GM19455 (cell line): ENCODE measurements around the gene SLIT3.

ENCODE experiments used
- ATAC-seq: cut with Tn5 transposase; IDR thresholded peaks from one replicate; pipeline ENCODE4 v1.9.1; 2021; ENCODE audit not compliant: unreplicated experiment

Gene SLIT3

DNA sequence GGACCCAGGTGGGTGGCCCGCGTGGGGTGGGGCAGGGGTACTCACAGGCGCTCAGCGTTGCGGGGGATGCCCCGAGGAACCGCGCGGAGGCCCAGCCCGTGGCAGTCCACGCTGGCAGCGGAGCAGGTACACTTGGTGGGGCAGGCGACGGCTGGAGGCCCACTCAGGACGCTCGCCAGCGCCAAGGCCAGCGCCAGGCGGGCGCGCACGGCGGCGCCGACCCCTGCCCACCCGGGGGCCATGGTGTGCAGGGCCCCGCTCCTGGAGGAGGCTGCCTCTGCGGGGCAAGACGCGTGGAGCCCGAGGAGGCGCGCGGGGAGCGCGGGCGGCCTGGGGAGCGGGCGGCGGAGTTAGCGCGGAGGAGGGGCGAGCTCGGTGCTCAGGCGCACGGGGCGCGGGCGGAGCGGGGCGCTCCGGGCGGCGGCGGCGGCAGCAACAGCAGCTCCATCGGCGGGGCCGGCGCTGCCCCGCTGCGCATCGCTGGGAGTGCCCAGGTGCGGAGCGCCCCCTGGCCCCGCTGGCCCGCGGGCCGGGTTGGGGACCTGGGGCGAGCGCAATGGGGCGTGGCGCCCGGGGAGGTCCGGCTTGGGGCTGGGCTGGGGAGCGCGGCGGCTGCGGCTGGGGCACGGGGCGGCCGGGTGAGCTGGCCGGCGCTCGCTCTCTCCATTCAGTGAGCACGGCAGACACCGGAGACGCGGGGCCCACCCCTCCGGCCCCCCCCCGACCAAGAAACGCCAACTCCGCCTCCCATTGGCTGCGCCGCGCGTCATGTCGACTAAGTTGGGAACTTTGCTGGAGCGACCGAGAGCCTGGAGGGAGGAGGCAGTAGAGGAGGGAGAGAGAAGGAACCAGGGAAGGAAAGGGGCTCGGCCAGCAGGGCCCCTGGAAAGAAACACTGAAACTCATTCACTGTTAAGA lies at the start of gene SLIT3:
Gene SLIT3 (minus strand): TSS at position 672 of the 918 bp plus-strand sequence. CDS start 430 bp downstream, at position 242.
- ATAC-seq, result no peak

- no peak for ATAC-seq
These were observed 49.1 kb upstream of the SLIT3 start for GRCh38 chr5:169350016-169350415.

- ATAC-seq, result no peak
These were observed 46.8 kb upstream of the SLIT3 start for GRCh38 chr5:169347786-169348185.

GRCh38 chr5:169344629-169345028 lies 43.7 kb upstream of the SLIT3 start:
- no peak for ATAC-seq

- no peak for ATAC-seq
These were observed 42.8 kb upstream of the SLIT3 start for GRCh38 chr5:169343766-169344165.

DNA sequence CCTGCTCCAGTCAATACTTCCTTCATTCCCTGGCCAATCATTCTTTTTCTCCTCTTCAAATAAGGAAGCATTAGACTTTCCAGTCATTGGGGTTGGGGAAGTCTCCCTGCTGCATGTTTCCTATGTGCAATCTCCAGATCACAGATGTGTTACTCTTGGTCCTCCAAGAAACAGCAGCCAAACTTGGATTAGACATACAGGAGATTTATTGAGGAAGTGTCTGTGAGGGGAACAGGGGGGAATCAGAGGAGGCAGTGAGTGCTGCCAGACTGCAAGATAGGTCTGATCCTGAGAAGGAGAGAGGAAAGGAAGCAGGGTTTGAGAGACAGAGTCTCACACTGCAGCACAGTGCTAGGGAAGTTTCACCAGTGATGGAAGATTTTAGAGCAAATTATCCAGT lies 40.6 kb upstream of the SLIT3 start:
- no peak for ATAC-seq

DNA sequence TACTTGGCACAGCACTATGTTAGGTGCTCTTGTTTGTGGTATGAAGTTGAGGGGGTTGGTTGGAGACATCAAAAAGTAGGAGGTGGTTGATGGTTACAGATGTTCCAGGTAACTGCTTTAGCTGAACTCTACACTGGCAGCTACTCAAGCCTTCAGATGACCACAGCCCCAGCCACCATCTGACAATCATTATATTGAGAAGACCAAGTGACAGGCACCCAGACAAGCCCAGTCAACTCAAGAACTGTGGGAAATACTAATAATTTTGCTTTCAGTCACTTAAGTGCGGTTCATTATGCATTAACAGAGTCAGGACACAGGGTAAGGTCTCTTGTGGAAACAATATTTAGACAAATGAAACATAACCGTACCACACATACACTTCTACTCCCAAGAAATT lies 38.9 kb upstream of the SLIT3 start:
- peak; percentile 52 for ATAC-seq

- ATAC-seq, result no peak
These were observed 35.3 kb upstream of the SLIT3 start for GRCh38 chr5:169336242-169336641.

DNA sequence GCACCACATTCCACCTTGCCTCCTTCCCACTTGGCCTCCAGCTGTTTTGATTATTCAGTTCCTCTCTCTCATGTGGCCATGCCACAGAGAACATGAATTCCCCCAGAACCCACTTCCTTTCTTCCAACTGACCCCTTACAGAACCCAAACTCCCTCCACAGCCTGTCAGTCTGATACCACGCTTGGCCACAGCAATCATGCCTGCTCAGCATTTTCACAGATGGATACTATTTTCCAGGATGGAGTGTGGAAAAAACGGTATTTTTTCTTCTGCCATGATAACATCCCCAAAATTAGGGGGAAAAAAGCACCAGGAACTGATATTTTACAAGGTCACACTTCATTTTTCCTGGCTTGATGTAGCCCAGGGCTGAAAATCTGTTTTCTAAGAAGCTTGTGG lies 34.9 kb upstream of the SLIT3 start:
- ATAC-seq, result no peak

DNA sequence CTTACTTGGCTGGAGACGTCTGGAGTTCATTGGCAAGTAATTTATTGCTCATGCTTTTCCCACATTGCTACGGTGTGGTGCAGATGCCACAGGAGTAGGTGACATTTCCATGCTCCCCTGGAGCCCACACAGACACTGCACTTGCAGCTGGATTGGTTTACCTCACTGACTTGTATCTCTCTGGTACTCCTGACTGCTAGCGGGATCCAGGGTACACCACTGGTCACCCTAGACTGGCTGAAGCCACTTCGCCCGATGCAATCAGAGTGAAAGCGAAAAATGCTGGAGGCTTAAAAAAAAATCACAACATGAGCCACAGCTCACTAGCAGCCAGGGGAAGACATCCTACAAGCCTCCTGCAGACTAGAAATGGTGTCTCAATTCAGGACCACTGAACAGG lies 32.6 kb upstream of the SLIT3 start:
- ATAC-seq, result no peak

- no peak for ATAC-seq
These were observed 30.4 kb upstream of the SLIT3 start for GRCh38 chr5:169331292-169331852.

GRCh38 chr5:169328401-169328800 lies 27.5 kb upstream of the SLIT3 start:
- ATAC-seq, result no peak

GRCh38 chr5:169325273-169325672 lies 24.3 kb upstream of the SLIT3 start:
- no peak for ATAC-seq

DNA sequence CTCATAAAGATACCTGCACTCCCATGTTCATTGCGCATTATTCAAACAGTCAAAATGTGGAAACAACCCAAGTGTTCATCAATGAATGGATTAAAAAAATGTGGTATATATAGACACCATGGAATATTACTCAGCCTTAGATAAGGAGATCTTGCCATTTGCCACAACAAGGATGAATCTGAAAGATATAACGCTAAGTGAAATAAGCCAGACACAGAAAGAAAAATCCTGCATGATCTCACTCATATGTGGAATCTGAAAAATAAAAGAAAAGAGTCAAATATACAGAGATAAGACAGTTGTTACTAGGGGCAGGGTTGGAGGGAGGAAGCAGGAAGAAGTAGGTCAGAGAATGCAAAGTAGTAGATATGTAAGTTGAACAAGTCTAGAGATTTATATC lies 17.6 kb upstream of the SLIT3 start:
- ATAC-seq, result no peak

GRCh38 chr5:169307646-169308045 lies 6.7 kb upstream of the SLIT3 start:
- ATAC-seq, result no peak

DNA sequence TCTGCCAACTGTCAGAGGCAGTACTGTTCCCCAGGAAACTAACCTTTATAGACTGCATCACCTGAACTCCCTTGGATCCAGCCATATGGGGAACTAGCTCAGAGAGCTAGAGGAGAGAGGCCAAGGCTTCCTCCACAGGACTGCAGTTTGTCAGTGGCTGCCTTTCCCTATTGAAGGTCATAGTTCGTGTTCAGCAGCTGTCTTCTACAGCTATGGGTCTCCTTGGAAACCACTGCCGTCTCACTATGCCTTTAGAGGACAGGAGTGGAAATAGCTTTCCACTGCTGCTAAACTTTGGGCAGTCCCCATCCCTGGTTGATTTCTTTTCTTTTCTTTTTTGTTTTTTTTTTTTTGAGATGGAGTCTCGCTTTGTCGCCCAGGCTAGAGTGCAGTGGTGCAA lies 4.4 kb upstream of the SLIT3 start:
- ATAC-seq, result no peak

GRCh38 chr5:169304175-169304574 lies 3.2 kb upstream of the SLIT3 start:
- no peak for ATAC-seq

GRCh38 chr5:169303119-169303515 lies 2.2 kb upstream of the SLIT3 start:
- no peak for ATAC-seq

- ATAC-seq, result peak; percentile 76
These were observed 1.7 kb upstream of the SLIT3 start for GRCh38 chr5:169302491-169303118.

DNA sequence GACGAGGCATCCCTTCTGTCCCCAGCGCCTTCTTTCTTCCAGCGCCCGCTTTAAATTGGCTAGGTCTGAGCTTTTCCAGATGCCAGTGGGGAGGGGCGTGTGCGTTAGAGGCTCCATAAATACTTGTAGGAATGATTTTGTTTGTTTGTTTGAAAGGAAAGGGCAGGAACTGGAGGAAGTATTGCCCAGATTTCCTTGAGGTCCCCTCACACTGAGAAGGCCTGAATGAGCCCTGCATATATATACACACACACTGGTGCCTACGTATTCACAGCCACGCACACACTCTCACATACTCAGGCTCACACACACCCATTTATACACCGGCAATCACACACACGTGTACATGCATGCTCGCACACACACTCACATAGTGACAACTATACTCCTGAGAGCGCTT lies 1.0 kb upstream of the SLIT3 start:
- ATAC-seq, result no peak

- no peak for ATAC-seq
These were observed 521 bp upstream of the SLIT3 start for GRCh38 chr5:169301386-169301934.
